HepG2 (cell line): ENCODE results near the gene TBL3. TPM values are rescaled to one million over a fixed set of nuclear protein-coding genes. Genes with fewer than 3 reads are reported as not detected.

ENCODE experiments used
- CTCF ChIP-seq: sonication (generic); formaldehyde crosslinking; IDR thresholded peaks from 2 replicates; pipeline ENCODE4 v1.5.0; 2020; ENCODE audit warnings: mild to moderate bottlenecking, missing genetic modification reagents, moderate library complexity
- HOMEZ ChIP-seq: IDR thresholded peaks from 2 replicates; pipeline ENCODE4 v1.6.1; 2016; ENCODE audit warnings: low read depth
- IKZF5 ChIP-seq: IDR thresholded peaks from 2 replicates; pipeline ENCODE4 v1.6.1; 2018; ENCODE audit warnings: missing genetic modification reagents, mild to moderate bottlenecking, missing compliant biosample characterization
- MNT ChIP-seq: fragments of 450-650 bp; IDR thresholded peaks from 2 replicates; pipeline ENCODE4 v1.6.1; 2016
- MTERF4 ChIP-seq: sonication (generic); formaldehyde crosslinking; IDR thresholded peaks from 2 replicates; pipeline ENCODE4 v1.8.0; 2023; ENCODE audit warnings: mild to moderate bottlenecking, missing genetic modification reagents
- PAF1 ChIP-seq: IDR thresholded peaks from 2 replicates; pipeline ENCODE4 v1.6.1; 2016; ENCODE audit warnings: missing genetic modification reagents, missing compliant biosample characterization
- PBX2 ChIP-seq: IDR thresholded peaks from 2 replicates; pipeline ENCODE4 v1.6.1; 2016; ENCODE audit warnings: control low read depth
- SOX5 ChIP-seq: IDR thresholded peaks from 2 replicates; pipeline ENCODE4 v1.6.1; 2016; ENCODE audit warnings: borderline replicate concordance
- SOX6 ChIP-seq, 2 experiments: fragments of 450-650 bp in 1 of 2; sonication (generic) in 1 of 2; formaldehyde crosslinking in 1 of 2; IDR thresholded peaks; 2 replicates each; pipeline versions ENCODE4 v1.4.0 to v1.6.1; 2017 to 2020; ENCODE audit warnings: antibody characterized with exemption in 1 of 2, mild to moderate bottlenecking in 1 of 2, missing genetic modification reagents in 1 of 2
- SP4 ChIP-seq: sonication (generic); formaldehyde crosslinking; IDR thresholded peaks from 2 replicates; pipeline ENCODE4 v1.8.1; 2023; ENCODE audit warnings: mild to moderate bottlenecking, missing genetic modification reagents
- SRSF1 ChIP-seq: fragments of 200-400 bp; formaldehyde crosslinking; optimal IDR thresholded peaks from 2 replicates; pipeline ENCODE3; 2017; ENCODE audit warnings: mild to moderate bottlenecking, low read depth, low read length, moderate library complexity
- ZBTB2 ChIP-seq: sonication (generic); formaldehyde crosslinking; IDR thresholded peaks from 2 replicates; pipeline ENCODE4 v1.8.0; 2022; ENCODE audit warnings: low read depth, missing genetic modification reagents
- ZNF644 ChIP-seq: IDR thresholded peaks from 2 replicates; pipeline ENCODE4 v1.6.1; 2016; ENCODE audit warnings: low read depth
- polyA plus RNA-seq, 8 experiments: library from polyadenylated mRNA; depleted of rRNA in 3 of 8; stranded (reverse) in 7 of 8; unstranded in 1 of 8; fragments of >200 nt; fragmentation: Illumina TruSeq in 4 of 8; extraction: Trizol in 4 of 8; gene quantifications; 2 replicates each; pipeline versions ENCODE4 v1.2.1 to v1.2.3, GENCODE V29; 2011 to 2016; ENCODE audit warnings: low read depth in 4 of 8, missing spikeins in 1 of 8, mixed read lengths in 1 of 8; ENCODE audit not compliant: insufficient read depth in 1 of 8
- total RNA-seq, 5 experiments: library from RNA; depleted of rRNA; stranded (reverse); fragments of >200 nt; fragmentation: Illumina TruSeq; extraction: Trizol; gene quantifications; 2 replicates each; pipeline ENCODE4 v1.2.3, GENCODE V29; 2016; ENCODE audit warnings: low read depth in 1 of 5

Gene TBL3
- total and polyA plus RNA-seq, 2 of the 13 experiments (the other 11 are each of a cell fraction or from before 2014, with no cell fraction given): 16.8 to 38.0 TPM

- TF ChIP-seq MNT: 0 out of 2 replicates have a peak, but pooled peaks have one; percentile 13
- TF ChIP-seq ZNF644 (CRISPR knock-in tag): no peak
- TF ChIP-seq SOX5 (CRISPR knock-in tag): peak; percentile 41; the same call in 1 of the 2 replicates
- TF ChIP-seq SRSF1: peak; percentile 35
- TF ChIP-seq HOMEZ (CRISPR knock-in tag): peak; percentile 41; the same call in 1 of the 2 replicates
- TF ChIP-seq ZBTB2 (CRISPR knock-in tag): no peak
- no peak for TF ChIP-seq PBX2 (CRISPR knock-in tag)
- no peak for TF ChIP-seq SOX6 (IDR thresholded peaks at IDR 0.05)
- TF ChIP-seq SOX6 (CRISPR knock-in tag; IDR thresholded peaks at IDR 0.05): peak; percentile 45; the same call in 1 of the 2 replicates
- peak; percentile 96 for TF ChIP-seq SP4 (CRISPR knock-in tag)
- peak; percentile 58 for TF ChIP-seq IKZF5 (CRISPR knock-in tag)
- TF ChIP-seq MTERF4 (CRISPR knock-in tag): peak; percentile 74; the same call in 1 of the 2 replicates
- no peak for TF ChIP-seq PAF1 (CRISPR knock-in tag)
- TF ChIP-seq CTCF (CRISPR knock-in tag): peak; percentile 99
These were observed 51.5 kb downstream of the TBL3 start (continued) for GRCh38 chr16:2023092-2024031.
